ENCODE results near the gene CCIN.
"Not testable (repeated sequence)": the region's sequence is repeated elsewhere in the genome, so short reads cannot be mapped to it uniquely, and the experiment has no call there.

Gene CCIN

DNA sequence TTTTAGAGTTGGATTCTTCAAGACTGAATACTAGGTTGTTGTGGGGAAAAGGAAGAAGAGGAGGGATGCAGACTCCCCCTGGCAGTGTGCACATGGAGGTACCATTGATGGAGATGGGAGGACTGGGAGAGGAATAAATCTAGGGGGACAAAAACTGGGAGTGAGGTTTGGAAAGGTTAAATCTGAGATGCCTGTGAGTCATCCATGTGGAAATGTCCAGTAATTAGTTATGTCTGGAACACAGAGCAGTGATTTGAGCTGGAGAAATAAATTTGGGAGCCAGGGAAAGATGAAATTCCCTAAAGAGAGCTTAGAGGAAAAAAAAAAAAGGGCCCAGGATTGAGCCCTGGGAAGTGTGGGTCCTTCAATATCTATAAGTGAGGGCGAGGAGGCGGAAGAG is 8.0 kb upstream of the CCIN start:
- DNase-seq = no peak

DNA sequence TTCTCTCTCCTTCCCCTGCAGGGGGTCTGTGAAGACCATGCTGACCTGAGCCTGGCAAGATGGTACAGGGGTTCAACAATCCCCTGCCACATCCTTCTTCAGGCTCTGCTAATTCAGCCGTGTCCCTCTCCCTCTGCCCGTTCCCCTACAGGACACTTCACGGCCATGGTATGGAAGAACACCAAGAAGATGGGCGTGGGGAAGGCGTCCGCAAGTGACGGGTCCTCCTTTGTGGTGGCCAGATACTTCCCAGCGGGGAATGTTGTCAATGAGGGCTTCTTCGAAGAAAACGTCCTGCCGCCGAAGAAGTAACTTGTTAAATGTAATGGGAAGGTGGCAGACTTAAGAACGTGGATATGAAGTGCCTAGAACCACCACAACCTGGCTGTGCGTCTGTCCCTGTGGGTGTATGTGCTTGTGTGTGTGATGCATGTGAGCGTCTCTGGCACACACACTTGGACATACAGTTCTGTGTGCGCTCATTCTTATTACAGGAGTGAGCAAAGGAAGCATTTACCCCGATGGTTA is 6.9 kb upstream of the CCIN start:
- DNase-seq = no peak

DNA sequence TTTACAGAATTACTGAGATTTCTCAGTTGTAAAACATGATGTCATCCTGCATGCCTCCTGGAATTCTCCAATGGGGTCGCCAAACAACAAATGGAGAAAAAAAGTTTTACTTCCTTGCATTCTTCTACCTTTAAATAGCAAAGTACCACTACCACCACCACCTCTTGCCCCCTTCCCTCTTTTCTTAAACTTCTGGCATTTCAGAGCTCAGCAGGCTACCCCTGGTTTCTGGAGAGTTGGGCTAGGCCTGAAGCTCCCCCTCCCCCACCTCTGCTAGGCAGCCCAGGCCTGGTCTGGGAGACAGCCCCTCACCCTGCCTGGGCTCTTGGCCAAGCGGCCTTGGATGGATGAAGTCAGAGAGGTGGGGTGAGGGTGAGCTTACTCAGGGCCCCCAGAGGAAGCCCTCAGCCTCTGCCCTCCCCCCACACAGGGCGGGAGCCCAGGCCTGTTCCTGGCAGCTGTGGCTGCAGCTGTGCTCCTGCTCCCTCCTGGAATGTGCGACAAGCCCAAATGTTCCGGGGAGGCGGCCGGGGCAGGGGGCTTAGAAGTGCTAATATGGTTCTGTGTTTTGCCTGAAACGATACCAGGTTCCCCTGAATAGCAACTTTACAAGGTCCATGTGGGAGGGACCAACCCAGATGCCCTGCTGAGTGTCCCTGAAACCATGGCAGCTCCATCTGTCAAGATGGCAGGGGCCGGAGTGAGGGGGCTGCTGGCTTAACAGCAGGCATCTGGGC is 6.0 kb upstream of the CCIN start:
- DNase-seq = no peak

DNA sequence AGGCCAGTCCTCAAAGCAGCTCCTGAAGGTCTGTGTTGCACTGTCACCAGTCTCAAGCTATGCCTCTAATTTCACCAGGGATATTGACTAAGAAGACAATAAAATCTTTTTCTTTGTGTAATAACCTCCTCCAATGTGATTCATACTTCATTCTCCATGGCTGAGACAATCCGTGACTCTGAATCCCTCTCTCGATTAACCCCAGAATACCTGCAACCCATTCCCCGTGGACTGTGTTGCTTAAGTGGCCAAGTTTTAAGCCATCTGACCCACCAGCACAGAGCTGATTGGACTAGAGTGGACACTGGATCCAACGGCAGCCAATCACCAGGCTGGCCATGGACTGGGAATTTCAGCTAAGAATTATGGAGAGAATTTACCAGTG is 5.4 kb upstream of the CCIN start:
- DNase-seq = no peak

DNA sequence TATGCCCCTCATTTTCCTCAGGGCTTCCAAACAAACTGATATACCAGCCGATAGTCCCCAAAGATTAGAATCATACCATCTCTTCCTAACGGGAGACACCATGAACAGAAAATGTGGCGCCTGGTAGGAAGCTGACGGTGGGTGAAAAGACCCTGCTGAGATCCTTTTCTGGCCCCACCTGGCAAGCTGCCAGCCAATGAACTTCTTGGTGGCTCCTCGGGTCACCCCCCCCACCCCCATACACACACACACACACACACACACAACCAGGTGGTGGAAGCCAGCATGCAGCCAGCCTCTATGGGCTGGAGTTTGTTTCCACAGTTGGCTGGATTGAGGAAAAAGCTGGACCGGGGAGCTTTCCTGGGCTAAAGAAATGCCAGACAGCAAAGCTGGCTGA is 4.8 kb upstream of the CCIN start:
- DNase-seq = no peak

DNA sequence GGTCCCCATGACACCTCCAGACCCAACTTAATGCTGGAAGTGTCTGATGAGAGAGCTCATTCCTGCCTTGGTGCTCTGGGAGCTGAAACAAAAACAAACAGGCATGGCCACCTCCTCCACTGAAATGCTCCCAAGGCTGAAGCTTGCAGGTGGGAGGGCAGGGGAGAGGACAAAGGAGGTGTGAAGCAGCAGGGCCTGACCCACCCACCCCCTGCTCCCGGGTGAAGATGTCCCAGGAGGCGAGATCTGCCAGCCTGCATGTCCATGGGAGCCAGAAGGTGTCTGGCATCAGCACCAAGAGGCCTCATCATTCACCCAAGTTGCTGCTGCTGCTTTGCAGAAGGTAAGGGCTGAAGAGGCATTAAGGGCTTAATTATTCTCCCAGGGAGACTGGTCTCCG is 4.2 kb upstream of the CCIN start:
- no peak for DNase-seq

DNA sequence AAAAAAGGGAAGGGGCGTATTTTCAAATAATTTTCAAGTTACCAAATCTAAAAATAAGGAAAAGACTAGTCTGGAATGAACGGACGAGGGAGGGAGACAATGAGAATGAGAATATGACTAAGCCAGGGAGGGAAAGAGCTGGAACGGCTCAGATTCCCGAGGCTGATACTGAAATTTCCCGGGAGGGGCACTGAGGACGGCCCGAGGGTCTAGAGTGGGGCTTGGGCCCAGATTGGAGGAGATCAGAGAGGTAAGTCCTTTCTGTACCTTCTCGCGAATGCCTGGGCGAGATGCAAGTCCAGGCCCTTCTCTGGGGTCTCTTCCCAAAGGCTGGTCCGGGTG is 3.4 kb upstream of the CCIN start:
- DNase-seq = no peak

DNA sequence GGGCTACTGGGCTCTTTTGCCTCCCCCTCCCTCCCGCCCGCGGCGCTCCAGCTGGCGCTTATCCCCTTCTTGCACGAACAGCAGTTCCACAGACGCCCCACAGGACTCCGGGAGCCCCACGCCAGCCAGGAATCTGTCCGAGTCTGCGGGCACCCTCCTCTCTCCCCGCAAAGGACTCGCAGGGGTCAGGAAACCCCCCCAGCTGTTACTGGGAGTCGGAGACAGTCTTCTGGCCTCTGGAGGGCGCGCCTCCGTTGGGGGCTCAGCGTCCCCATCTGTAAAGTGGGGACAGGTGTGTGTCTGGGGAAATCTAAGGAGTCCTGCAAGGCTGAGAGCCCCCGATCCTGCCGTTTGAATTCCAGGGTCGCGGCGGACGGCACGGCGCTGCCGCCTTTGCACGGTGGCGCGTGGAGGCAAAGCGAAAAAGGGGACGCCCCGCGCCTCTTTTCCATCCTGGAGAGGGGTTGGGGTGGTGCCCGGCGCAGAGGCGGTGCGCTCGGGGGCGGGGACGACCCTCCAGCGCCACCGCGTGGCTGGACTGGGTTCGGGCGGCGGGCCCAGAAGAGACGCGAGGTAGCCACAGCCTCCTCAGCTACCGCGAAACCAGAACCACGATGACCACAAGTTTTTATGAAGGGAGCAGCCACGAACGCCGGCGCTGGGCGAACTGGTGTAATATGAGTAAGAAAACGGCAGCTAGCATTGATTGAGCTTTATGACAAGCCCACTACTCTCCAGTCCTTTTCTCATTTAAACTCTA is 2.8 kb upstream of the CCIN start:
- DNase-seq = peak; percentile 59

DNA sequence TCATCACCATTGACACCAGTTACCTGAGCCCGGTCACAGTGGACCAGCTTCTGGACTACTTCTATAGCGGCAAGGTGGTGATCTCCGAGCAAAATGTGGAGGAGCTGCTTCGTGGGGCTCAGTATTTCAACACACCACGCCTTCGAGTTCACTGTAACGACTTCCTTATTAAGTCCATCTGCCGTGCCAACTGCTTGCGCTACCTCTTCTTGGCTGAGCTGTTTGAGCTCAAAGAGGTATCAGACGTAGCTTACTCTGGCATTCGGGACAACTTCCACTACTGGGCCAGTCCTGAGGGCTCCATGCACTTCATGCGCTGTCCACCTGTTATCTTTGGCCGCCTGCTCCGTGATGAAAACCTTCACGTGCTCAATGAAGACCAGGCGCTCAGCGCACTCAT is 520 bp downstream of the CCIN start:
- DNase-seq = no peak

DNA sequence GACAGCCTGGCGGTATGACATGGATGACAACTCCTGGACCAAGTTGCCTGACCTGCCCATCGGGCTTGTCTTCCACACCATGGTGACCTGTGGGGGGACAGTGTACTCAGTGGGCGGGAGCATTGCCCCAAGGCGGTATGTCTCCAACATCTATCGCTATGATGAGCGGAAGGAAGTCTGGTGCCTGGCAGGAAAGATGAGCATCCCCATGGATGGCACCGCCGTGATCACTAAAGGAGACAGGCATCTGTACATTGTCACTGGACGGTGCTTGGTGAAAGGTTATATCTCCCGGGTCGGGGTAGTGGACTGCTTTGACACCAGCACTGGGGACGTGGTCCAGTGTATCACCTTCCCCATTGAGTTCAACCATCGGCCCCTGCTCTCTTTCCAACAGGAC is 1.3 kb downstream of the CCIN start:
- no peak for DNase-seq

DNA sequence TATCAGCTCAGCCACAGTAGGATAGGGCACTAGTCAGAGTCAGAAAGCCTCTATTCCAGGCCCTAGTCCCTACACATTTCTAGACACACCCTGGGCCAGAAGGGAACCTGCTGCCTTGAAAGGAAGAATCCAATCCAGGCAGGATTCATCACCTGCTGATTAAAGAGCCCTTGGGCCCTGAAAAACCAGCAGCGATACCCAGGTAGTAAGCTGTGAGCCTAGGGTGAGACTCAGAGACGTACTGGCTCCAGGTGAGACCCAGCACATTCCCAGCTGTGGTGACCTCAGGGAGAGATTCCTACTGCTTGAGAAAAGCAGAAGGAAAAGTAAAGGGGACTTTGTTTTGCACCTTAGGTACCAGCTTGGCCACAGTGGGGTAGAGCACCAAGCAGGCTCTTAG is 4.7 kb downstream of the CCIN start:
- DNase-seq = no peak

DNA sequence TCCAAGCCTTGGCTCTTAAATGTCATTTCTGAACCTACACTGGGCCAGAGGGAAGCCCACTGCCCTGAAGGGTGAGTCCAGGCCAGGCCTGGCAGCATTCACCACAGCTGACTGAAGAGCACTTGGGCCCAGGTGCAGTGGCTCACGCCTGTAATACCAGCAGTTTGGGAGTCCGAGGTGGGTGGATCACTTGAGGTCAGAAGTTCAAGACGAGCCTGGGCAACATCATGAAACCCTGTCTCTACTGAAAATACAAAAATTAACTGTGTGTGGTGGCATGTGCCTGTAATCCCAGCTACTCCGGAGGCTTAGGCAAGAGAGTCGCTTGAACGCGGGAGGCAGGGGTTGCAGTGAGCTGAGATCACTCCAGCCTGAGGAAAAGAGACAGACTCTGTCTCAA is 5.1 kb downstream of the CCIN start:
- no peak for DNase-seq

DNA sequence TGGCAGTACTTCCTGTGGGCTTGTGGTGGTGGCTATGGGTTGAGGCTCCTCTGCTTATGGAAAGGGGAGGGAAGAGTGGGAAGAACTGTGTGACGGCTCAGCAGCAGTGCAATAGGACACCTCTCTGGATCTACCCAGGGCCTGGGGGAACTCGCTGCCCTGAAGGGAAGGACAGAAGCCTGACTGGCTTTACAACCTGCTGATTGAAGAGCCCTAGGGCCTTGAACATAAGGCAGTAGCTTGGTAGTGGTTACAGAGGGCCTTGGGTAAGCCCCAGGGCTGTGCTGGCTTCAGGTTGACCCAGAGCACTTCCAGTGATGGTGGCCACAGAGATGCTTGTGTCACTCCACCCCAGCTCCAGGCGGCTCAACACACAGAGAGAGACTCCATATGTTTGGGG is 5.5 kb downstream of the CCIN start:
- DNase-seq = no peak

DNA sequence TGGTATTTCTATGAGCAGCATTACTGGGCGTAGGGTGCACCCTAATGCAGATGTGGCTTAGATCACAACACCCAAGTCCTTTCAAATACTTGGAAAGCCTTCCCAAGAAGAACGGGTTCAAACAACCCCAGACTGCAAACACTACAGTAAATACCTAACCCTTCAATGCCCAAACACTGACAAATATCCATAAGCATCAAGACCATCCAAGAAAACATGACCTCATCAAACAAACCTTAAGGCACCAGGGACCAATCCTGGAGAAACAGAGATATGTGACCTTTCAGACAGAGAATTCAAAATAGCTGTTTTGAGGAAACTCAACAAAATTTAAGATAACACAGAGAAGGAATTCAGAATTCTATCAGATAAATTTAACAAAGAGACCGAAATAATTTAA is 6.0 kb downstream of the CCIN start:
- not testable (repeated sequence) for DNase-seq

DNA sequence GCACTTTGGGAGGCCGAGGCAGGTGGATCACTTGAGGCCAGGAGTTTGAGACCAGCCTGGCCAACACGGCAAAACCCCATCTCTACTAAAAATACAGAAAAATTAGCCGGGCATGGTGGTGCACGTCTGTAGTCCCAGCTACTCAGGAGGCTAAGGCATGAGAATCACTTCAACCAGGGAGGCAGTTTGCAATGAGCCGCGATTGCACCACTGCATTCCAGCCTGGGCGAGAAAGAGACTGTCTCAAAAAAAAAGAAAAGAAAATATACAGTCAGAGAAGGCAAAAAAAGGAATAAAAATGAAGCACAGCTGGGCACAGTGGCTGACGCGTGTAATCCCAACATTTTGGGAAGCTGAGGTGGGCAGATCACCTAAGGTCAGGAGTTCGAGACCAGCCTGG is 7.3 kb downstream of the CCIN start:
- not testable (repeated sequence) for DNase-seq

DNA sequence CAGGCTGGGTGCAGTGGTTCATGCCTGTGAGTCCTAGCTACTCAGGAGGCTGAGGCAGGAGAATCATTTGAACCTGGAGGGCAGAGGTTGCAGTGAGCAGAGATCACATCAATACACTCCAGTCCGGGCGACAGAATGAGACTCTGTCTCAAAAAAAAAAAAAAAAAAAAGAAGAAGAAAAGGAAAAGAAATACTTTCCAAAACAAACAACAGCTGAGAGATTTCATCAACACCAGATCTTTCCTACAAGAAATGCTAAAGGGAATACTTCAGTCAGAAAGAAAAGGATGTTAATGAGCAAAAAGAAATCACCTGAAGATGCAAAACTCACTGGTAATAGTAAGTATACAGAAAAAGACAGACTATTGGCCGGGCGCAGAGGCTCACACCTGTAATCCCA is 8.4 kb downstream of the CCIN start:
- DNase-seq = no peak

DNA sequence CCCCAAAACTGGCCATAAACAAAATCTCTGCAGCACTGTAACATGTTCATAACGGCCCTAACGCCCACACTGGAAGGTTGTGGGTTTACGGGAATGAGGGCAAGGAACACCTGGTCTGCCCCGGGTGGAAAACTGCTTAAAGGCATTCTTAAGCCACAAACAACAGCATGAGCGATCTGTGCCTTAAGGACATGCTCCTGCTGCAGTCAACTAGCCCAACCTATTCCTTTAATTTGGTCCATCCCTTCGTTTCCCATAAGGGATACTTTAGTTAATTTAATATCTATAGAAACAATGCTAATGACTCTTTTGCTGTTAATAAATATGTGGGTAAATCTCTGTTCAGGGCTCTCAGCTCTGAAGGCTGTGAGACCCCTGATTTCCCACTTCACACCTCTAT is 11.1 kb downstream of the CCIN start:
- not testable (repeated sequence) for DNase-seq

DNA sequence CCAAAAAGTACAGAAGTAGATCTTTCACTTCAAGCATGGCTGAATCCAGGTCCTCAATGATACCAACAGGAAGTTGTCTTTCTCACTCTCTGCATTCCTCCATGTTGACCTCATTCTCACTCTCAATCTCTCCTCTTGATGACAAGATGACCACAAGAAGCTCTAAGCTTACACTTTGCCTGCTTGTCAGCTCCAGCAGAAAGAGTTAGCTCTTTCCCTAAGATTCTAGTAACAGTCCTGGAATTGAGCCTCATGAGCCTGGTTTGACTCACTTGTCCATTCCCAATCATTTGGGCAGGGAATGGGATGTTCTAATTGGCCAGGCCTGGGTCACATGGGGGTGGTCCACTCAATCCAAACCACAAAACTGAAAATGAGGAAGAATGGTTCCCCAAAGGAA is 18.2 kb downstream of the CCIN start:
- no peak for DNase-seq

DNA sequence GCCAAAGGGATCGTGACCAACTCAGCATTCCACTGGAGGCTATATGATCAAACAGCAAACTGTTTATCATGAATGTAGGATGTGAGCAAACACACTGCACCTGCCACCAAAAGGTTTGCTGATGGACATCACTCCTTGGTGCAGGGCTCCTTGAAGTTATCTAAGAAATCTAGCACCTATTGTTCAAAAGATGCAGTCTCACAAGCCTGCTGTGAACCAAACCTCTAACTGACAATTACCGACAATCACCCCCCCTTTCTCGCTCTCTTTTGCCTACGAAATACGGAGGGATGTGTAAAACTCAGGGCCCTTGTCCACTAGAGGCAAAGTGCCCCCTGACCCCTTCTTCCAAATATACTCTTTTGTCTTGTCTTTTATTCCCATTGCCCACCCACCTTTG is 19.0 kb downstream of the CCIN start:
- no peak for DNase-seq

DNA sequence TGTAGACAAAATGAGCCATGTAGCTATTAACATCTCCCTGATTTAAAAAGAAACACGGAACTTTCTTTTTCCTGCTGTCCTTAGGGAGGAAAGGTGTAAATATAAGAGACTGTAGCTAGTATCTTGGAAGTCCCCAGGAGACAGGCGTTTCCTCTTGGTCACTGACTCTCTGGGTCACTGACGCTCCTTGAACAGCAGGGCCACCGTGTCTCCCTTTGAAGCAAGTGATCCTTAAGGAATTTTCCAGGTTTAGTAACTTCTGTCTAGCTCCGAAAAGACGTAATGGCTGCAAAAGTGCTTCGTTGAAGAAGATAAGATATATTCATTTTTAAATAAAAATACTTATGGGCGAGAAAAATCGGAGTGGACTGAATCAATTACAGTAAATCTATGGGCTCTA is 20.8 kb downstream of the CCIN start:
- DNase-seq = no peak

DNA sequence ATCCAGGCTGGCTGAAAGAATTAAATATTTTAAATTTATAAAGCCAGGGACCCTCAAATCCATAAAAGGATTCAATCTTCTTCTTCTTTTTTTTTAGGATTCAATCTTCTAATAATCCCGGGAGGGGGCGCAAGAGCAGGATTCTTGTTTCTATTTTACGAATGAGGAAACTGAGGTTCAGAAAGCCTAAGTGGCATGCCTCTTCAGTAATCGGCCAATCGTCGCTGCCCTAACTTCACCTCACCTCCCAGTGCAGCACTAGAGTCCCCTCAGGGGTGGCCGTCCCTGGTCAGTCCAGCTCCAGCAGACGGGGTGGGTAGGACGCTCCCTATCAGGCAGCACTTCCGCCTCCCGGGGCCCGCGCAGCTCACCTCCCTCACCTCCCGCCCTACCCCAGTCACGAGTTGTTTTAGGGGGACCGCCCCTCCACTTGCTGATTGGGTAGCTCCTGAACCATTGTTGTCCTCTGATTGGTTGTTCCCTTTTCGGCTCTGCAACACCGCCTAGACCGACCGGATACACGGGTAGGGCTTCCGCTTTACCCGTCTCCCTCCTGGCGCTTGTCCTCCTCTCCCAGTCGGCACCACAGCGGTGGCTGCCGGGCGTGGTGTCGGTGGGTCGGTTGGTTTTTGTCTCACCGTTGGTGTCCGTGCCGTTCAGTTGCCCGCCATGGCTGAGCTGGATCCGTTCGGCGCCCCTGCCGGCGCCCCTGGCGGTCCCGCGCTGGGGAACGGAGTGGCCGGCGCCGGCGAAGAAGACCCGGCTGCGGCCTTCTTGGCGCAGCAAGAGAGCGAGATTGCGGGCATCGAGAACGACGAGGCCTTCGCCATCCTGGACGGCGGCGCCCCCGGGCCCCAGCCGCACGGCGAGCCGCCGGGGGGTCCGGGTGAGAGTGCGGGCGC is 21.5 kb downstream of the CCIN start, which contains the start of gene CLTA:
Gene CLTA (plus strand): TSS at position 534 of the 902 bp plus-strand sequence. CDS start 136 bp downstream, at position 670.
- DNase-seq = peak; percentile 99

DNA sequence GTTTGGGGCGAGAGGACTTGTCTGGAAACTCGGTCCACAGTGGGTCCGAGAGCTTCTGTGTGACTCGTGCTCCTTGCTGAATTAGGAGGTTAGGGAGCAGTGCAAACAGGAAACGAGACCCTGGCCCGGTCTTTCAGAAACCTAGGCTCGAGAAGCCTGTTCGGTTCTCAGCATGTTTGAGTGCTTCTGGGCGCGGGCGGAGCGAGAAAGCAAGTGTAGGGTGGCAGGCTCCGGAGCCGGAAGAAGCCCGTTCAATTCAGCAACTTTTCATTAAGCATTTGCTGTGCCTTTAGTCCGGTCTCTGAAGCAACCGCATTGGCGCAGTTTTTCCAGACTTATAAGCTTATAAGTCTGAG is 22.1 kb downstream of the CCIN start:
- no peak for DNase-seq

DNA sequence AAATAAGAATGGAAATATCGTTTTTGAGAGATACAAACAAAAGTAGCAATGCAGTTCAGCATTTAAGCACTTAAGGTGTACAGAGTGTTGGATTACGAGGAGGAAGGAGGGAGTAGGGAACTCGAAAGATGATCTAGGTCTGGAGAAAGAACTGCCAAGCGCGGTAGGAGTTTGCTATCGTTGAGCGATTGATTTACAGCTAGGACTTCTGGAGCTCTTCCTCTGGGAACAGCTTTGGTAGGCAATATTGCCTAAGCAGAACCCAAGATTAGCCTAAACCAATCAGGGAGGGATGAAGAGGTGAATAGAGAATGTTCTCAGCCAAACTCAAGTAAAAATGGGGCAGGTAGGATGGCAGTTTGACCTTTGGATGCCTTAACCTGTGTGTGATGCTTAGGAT is 22.5 kb downstream of the CCIN start:
- no peak for DNase-seq

DNA sequence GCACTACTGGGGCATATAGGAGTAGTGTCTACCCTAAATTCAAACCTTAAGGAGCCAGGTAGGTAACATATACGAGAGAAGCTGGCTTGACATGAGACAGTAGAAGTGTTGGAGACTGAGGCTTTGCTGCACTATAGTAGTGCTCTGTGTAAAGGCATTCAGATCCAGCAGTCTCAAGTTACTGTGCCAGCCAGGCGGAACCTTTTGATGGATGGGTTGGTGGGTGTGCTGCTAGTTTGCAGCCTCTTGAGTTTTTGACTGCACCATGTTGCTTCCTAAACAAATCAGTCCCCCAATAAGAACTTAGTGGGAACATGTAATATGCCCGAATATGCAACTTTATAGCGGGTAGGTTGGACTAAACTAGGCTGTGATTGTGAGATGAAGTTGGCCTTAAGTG is 23.0 kb downstream of the CCIN start:
- no peak for DNase-seq
